Loucy (cell line): ENCODE results near the gene DOC2B.

ENCODE experiments used
- H2AFZ ChIP-seq: fragments of 200-600 bp; sonication (generic); 2 replicates; pipeline ENCODE4 v1.6.0; 2016; ENCODE audit warnings: antibody characterized with exemption, mild to moderate bottlenecking, low read length, moderate library complexity
- H3F3A ChIP-seq: fragments of 200-600 bp; 2 replicates; pipeline ENCODE4 v1.6.0; 2016; ENCODE audit warnings: antibody characterized with exemption, low read depth, mild to moderate bottlenecking
- H3K27me3 ChIP-seq: fragments of 200-600 bp; sonication (generic); 2 replicates; pipeline ENCODE4 v1.6.1; 2014; ENCODE audit warnings: low read length, mild to moderate bottlenecking; ENCODE audit not compliant: insufficient read depth, poor library complexity, severe bottlenecking
- H3K36me3 ChIP-seq: fragments of 200-600 bp; sonication (generic); 2 replicates; pipeline ENCODE4 v1.6.1; 2016; ENCODE audit warnings: low read length; ENCODE audit not compliant: insufficient read depth
- H3K4me1 ChIP-seq: fragments of 200-600 bp; sonication (generic); 2 replicates; pipeline ENCODE4 v1.5.1; 2014; ENCODE audit warnings: low read length, mild to moderate bottlenecking; ENCODE audit not compliant: insufficient read depth, poor library complexity, severe bottlenecking
- H3K4me2 ChIP-seq: fragments of 200-600 bp; sonication (generic); 2 replicates; pipeline ENCODE4 v1.6.0; 2014; ENCODE audit warnings: antibody characterized with exemption, low read length, low read depth, mild to moderate bottlenecking; ENCODE audit not compliant: poor library complexity, severe bottlenecking
- H3K4me3 ChIP-seq: fragments of 200-600 bp; sonication (generic); 2 replicates; pipeline ENCODE4 v1.5.1; 2014; ENCODE audit warnings: low read length, mild to moderate bottlenecking, mixed read lengths; ENCODE audit not compliant: poor library complexity, severe bottlenecking
- H3K79me2 ChIP-seq: fragments of 200-600 bp; sonication (generic); 2 replicates; pipeline ENCODE4 v1.6.1; 2014; ENCODE audit warnings: low read length; ENCODE audit not compliant: insufficient read depth
- H3K9ac ChIP-seq: fragments of 200-600 bp; sonication (generic); 2 replicates; pipeline ENCODE4 v1.6.0; 2014; ENCODE audit warnings: mild to moderate bottlenecking, low read depth, low read length, moderate library complexity; ENCODE audit not compliant: poor library complexity, severe bottlenecking
- H3K9me2 ChIP-seq: fragments of 200-600 bp; sonication (generic); replicated peaks from 2 replicates; pipeline ENCODE4 v1.6.1; 2016; ENCODE audit warnings: low read depth, low read length, mixed read lengths
- H3K9me3 ChIP-seq: fragments of 200-600 bp; sonication (generic); 2 replicates; pipeline ENCODE4 v1.6.1; 2014; ENCODE audit warnings: mild to moderate bottlenecking, antibody characterized with exemption, low read length, low read depth; ENCODE audit not compliant: insufficient read depth
- H4K20me1 ChIP-seq: fragments of 200-600 bp; sonication (generic); 2 replicates; pipeline ENCODE4 v1.6.0; 2014; ENCODE audit warnings: antibody characterized with exemption, low read length, mild to moderate bottlenecking; ENCODE audit not compliant: insufficient read depth, poor library complexity, severe bottlenecking
- EZH2phosphoT487 ChIP-seq: fragments of 200-600 bp; IDR thresholded peaks from 2 replicates; pipeline ENCODE4 v1.6.1; 2018; ENCODE audit warnings: antibody characterized with exemption, mild to moderate bottlenecking, moderate library complexity, borderline replicate concordance
- TF ChIP-seq, protein P1 (sequence below): fragments of 200-600 bp; sonication (generic); conservative IDR thresholded peaks from 2 replicates; pipeline ENCODE4 v1.5.1; 2014; ENCODE audit warnings: mild to moderate bottlenecking, antibody characterized with exemption, low read length

The DOC2B gene

DNA sequence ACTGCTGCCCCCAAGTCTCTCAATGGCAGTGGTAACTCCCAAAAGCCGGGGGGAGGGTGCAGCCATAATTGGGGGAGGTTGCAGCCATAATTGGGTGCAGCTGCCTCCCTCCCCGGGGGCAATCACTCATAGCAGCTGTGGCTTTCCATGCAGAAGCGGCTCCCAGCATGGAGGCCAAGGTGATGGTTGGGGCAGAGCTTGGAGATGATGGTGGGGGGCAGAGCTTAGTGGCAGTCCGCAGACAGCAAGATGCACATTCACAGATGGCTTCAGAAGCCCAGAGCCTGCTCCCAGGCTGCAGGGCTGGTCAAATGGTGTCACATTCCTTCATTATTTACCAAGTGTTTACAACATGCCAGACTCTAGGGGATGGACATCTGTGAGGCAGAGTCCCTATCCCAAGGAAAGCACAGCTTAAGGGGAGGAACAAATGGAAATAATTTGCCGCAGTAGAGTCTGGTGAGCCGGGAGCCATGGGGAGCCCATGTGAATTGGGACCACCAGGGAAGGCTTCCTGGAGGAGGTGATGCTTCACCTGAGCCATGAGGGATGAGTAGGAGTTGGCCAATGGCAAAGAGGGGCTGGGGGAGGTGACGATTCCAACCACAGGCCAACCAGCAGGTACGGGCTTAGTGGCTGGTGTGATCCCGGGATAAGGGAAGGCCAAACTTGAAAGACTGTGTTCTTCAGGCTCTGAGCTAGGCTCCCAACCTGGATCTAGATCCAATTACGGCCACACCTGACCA, 8.1 kb downstream of the DOC2B start:
- Histone ChIP-seq H3K9me3 (no peaks in the 10 kb centered on the region), H2AFZ (no peak overlapping the region), H3K9ac (no peak overlapping the region), H3K4me1 (no peaks in the 10 kb centered on the region), H3F3A (no peaks in the 10 kb centered on the region), H3K79me2 (no peaks in the 10 kb centered on the region), H3K4me3 (no peak overlapping the region), H3K36me3 (no peaks in the 10 kb centered on the region), H3K9me2 (no peaks in the 10 kb centered on the region), H3K4me2 (no peak overlapping the region), H4K20me1 (no peaks in the 10 kb centered on the region), H3K27me3 (no peaks in the 10 kb centered on the region)
- TF ChIP-seq, protein P1, sequence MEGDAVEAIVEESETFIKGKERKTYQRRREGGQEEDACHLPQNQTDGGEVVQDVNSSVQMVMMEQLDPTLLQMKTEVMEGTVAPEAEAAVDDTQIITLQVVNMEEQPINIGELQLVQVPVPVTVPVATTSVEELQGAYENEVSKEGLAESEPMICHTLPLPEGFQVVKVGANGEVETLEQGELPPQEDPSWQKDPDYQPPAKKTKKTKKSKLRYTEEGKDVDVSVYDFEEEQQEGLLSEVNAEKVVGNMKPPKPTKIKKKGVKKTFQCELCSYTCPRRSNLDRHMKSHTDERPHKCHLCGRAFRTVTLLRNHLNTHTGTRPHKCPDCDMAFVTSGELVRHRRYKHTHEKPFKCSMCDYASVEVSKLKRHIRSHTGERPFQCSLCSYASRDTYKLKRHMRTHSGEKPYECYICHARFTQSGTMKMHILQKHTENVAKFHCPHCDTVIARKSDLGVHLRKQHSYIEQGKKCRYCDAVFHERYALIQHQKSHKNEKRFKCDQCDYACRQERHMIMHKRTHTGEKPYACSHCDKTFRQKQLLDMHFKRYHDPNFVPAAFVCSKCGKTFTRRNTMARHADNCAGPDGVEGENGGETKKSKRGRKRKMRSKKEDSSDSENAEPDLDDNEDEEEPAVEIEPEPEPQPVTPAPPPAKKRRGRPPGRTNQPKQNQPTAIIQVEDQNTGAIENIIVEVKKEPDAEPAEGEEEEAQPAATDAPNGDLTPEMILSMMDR = no peak
- TF ChIP-seq EZH2phosphoT487 = no peak

DNA sequence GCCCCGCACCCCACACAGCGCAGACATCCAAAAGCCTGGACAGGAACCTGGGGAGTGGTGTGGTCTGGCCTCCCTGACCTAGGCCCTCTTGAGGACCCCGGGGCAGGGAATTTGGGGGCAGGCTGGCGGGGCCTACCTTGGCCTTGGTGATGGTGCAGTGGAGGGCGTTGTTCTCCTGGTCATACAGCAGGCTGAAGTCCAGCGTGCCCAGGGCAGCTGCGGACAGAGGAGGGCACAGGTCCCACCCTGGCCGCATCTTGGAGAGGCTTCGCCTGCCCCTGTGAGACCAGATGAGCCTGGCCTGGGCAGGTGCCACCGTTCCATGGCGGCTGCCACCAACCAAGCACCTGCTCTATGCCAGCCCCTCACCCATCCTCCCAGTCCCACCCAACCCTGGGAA, 9.0 kb downstream of the DOC2B start:
- Histone ChIP-seq H3K79me2 (no peaks in the 10 kb centered on the region), H3K9me2 (no peaks in the 10 kb centered on the region), H3F3A (no peaks in the 10 kb centered on the region), H3K4me3 (no peak overlapping the region), H2AFZ (no peak overlapping the region), H3K4me1 (no peaks in the 10 kb centered on the region), H3K36me3 (no peaks in the 10 kb centered on the region), H3K9ac (no peak overlapping the region), H3K4me2 (no peak overlapping the region), H3K27me3 (no peaks in the 10 kb centered on the region), H4K20me1 (no peaks in the 10 kb centered on the region), H3K9me3 (no peaks in the 10 kb centered on the region)
- no peak for TF ChIP-seq EZH2phosphoT487
- TF ChIP-seq, protein P1 = no peak

DNA sequence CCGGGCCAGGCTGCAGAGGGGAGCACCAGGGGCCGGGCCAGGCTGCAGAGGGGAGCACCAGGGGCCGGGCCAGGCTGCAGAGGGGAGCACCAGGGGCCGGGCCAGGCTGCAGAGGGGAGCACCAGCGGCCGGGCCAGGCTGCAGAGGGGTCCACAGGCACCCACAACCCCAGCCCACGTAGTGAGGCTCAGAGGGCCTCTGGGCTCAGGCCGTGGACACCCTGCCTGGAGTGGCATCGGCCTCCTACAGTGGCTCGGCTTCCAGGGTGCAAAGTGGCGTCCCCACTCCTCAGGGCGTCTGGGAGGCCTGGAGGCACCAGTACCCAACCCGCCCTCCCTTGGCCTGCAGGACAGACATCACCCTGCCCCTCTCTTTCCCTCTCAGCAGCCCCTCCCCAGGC, 9.6 kb downstream of the DOC2B start:
- H3K9me2 ChIP-seq = no peaks in the 10 kb centered on the region
- no peak overlapping the region for H2AFZ ChIP-seq
- no peaks in the 10 kb centered on the region for H3K4me1 ChIP-seq
- no peaks in the 10 kb centered on the region for H4K20me1 ChIP-seq
- no peaks in the 10 kb centered on the region for H3K36me3 ChIP-seq
- H3K79me2 ChIP-seq = no peaks in the 10 kb centered on the region
- no peak for TF ChIP-seq EZH2phosphoT487
- TF ChIP-seq, protein P1 = no peak
- no peaks in the 10 kb centered on the region for H3K27me3 ChIP-seq
- H3K9ac ChIP-seq = no peak overlapping the region
- no peaks in the 10 kb centered on the region for H3F3A ChIP-seq
- H3K4me2 ChIP-seq = no peak overlapping the region
- no peak overlapping the region for H3K4me3 ChIP-seq
- no peaks in the 10 kb centered on the region for H3K9me3 ChIP-seq
